ENCODE data around the gene DCAKD.

DCAKD gene

GRCh38 chr17:45051060-45051719 is at the start of gene DCAKD:
Gene DCAKD, minus strand, starts transcription at chr17:45051632. Its CDS starts 16,747 bp downstream, at chr17:45034885.
- peak; percentile 90 for DNase-seq (ENCODE audit: low spot score)

- DNase-seq (ENCODE audit: low spot score), result peak; percentile 83
These were observed 47.6 kb upstream of the DCAKD start for GRCh38 chr17:45098869-45099616.

- DNase-seq (ENCODE audit: low spot score), result no peak
These were observed 46.8 kb upstream of the DCAKD start for GRCh38 chr17:45098081-45098868.

GRCh38 chr17:45096926-45097325 is 45.5 kb upstream of the DCAKD start:
- no peak for DNase-seq (ENCODE audit: low spot score)

GRCh38 chr17:45096141-45096540 is 44.7 kb upstream of the DCAKD start:
- DNase-seq (ENCODE audit: low spot score), result peak; percentile 67

- DNase-seq (ENCODE audit: low spot score), result no peak
These were observed 42.1 kb upstream of the DCAKD start for GRCh38 chr17:45093444-45094110.

GRCh38 chr17:45092911-45093430 is 41.5 kb upstream of the DCAKD start:
- no peak for DNase-seq (ENCODE audit: low spot score)

GRCh38 chr17:45091778-45092425 is 40.5 kb upstream of the DCAKD start:
- DNase-seq (ENCODE audit: low spot score), result no peak

- DNase-seq (ENCODE audit: low spot score), result no peak
These were observed 39.3 kb upstream of the DCAKD start for GRCh38 chr17:45090711-45091110.

GRCh38 chr17:45088741-45089140 is 37.3 kb upstream of the DCAKD start:
- DNase-seq (ENCODE audit: low spot score), result no peak

GRCh38 chr17:45087978-45088377 is 36.5 kb upstream of the DCAKD start:
- no peak for DNase-seq (ENCODE audit: low spot score)

GRCh38 chr17:45087504-45087975 is 36.1 kb upstream of the DCAKD start:
- DNase-seq (ENCODE audit: low spot score), result no peak

GRCh38 chr17:45086865-45087503 is 35.6 kb upstream of the DCAKD start:
- DNase-seq (ENCODE audit: low spot score), result no peak

- DNase-seq (ENCODE audit: low spot score), result no peak
These were observed 35.0 kb upstream of the DCAKD start for GRCh38 chr17:45086391-45086790.

- DNase-seq (ENCODE audit: low spot score), result no peak
These were observed 29.7 kb upstream of the DCAKD start for GRCh38 chr17:45081047-45081703.

GRCh38 chr17:45077643-45078042 is 26.2 kb upstream of the DCAKD start:
- DNase-seq (ENCODE audit: low spot score), result peak; percentile 28

GRCh38 chr17:45073414-45074070 is 22.1 kb upstream of the DCAKD start:
- DNase-seq (ENCODE audit: low spot score), result no peak

GRCh38 chr17:45070809-45071208 is 19.4 kb upstream of the DCAKD start:
- DNase-seq (ENCODE audit: low spot score), result no peak

GRCh38 chr17:45070001-45070400 is 18.6 kb upstream of the DCAKD start:
- no peak for DNase-seq (ENCODE audit: low spot score)

GRCh38 chr17:45067637-45068036 is 16.2 kb upstream of the DCAKD start:
- DNase-seq (ENCODE audit: low spot score), result no peak
